ENCODE results near the gene SMAD1. TPM values are rescaled to one million over a fixed set of nuclear protein-coding genes. Genes with fewer than 3 reads are reported as not detected.

The SMAD1 gene
- total and polyA plus RNA-seq, 11 donors = 1.8 to 21.4 (median 14.8) TPM

DNA sequence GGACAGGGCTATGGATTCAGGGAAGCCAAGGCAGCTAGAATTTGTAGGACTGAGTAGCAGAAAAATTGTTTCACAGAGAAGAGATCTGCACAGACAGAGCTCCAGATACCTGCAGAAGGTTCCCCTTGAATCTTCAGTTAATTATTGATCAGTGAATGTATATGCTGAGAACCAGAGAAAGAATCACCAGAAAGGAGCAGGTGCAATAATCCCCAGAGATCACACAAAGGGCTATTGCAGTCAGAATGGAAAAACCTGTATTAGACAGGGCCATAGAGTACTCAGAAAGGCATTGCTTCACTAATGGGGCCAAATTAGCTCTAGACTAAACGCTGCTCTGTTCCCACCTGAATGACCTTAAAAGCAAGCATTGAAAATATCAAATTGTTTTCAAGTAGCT lies 35.5 kb upstream of the SMAD1 start:
- no peak overlapping the region for H3K27ac ChIP-seq
- 73 to 94% (median 91%) methylated on average over 1 of the region's 1 CpG for WGBS, 4 donors
- H3K9me3 ChIP-seq = peaks cover 0 to 7% (median 0%) of the 10 kb centered on the region in 12 donors
- H3K36me3 ChIP-seq = no peaks in the 10 kb centered on the region
- TF ChIP-seq POLR2A (IDR thresholded peaks at IDR 0.05) = no peak
- TF ChIP-seq, protein P1, sequence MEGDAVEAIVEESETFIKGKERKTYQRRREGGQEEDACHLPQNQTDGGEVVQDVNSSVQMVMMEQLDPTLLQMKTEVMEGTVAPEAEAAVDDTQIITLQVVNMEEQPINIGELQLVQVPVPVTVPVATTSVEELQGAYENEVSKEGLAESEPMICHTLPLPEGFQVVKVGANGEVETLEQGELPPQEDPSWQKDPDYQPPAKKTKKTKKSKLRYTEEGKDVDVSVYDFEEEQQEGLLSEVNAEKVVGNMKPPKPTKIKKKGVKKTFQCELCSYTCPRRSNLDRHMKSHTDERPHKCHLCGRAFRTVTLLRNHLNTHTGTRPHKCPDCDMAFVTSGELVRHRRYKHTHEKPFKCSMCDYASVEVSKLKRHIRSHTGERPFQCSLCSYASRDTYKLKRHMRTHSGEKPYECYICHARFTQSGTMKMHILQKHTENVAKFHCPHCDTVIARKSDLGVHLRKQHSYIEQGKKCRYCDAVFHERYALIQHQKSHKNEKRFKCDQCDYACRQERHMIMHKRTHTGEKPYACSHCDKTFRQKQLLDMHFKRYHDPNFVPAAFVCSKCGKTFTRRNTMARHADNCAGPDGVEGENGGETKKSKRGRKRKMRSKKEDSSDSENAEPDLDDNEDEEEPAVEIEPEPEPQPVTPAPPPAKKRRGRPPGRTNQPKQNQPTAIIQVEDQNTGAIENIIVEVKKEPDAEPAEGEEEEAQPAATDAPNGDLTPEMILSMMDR (IDR thresholded peaks at IDR 0.05) = no peak
- DNase-seq = no peak
- no peak overlapping the region for H3K4me3 ChIP-seq
- no peaks in the 10 kb centered on the region for H3K27me3 ChIP-seq
- no peak for ATAC-seq
- no peaks in the 10 kb centered on the region for H3K4me1 ChIP-seq
- intact Hi-C loops (cut with DNase I) = no loop called here

DNA sequence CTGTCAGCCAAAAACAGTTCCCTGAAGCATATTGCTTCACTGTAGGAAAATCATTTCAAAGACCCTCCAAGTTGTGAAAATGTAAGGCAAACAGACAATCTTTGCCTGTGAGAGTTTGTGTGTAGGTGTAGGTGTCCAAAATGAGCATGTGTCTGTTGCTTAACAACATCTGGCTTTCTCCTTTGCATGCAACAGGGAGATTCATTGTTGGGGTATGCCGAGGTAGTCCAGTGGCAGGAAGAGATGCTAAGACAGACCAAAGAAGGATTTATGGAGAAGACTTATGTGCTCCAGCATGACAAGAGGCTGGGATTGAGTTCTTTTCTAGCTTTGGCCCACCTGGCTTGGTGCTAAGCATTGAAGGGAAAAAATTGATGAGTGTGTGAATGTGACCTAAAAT lies 29.8 kb upstream of the SMAD1 start:
- ATAC-seq = no peak
- Histone ChIP-seq H3K4me1 (no peaks in the 10 kb centered on the region), H3K27ac (no peak overlapping the region), H3K27me3 (no peaks in the 10 kb centered on the region), H3K9me3 (peaks cover 0 to 5% (median 0%) of the 10 kb centered on the region in 12 donors), H3K36me3 (no peaks in the 10 kb centered on the region), H3K4me3 (no peak overlapping the region)
- TF ChIP-seq, protein P1 (IDR thresholded peaks at IDR 0.05) = no peak
- TF ChIP-seq POLR2A (IDR thresholded peaks at IDR 0.05) = no peak
- 62 to 69% (median 66%) methylated on average over 1 of the region's 1 CpG for WGBS, 4 donors
- intact Hi-C loops (cut with DNase I) = no loop called here
- DNase-seq = no peak

GRCh38 chr4:145452447-145453162 lies 29.0 kb upstream of the SMAD1 start:
- intact Hi-C loops (cut with DNase I) = no loop called here
- no peaks in the 10 kb centered on the region for H3K36me3 ChIP-seq
- no peak for TF ChIP-seq POLR2A (IDR thresholded peaks at IDR 0.05)
- TF ChIP-seq, protein P1 (IDR thresholded peaks at IDR 0.05) = no peak
- DNase-seq (no peak), ATAC-seq (no peak)
- H3K4me3 ChIP-seq = no peak overlapping the region
- no peaks in the 10 kb centered on the region for H3K4me1 ChIP-seq
- H3K27me3 ChIP-seq = no peaks in the 10 kb centered on the region
- no peak overlapping the region for H3K27ac ChIP-seq
- 87 to 91% (median 89%) methylated on average over 5 of the region's 5 CpGs for WGBS, 4 donors
- H3K9me3 ChIP-seq = peaks cover 0 to 8% (median 0%) of the 10 kb centered on the region in 12 donors

DNA sequence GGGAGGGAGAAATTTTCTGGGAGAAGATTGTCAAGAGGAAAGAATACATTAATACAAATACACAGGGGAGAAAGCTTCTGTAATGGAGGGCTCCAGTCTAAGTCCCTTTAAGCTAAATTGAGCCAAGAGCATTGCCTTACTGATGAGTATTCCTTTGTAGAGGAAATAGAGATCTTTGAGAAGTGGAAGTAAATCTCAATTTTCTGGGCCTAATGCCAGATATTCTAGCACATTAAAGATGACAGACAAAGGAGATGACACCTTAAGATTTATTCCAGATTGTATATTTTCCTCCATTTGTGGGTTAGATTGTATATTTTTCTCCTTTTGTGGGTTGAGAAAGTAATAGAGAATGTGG lies 28.5 kb upstream of the SMAD1 start:
- ATAC-seq = no peak
- H3K27me3 ChIP-seq = no peaks in the 10 kb centered on the region
- DNase-seq = no peak
- H3K27ac ChIP-seq = no peak overlapping the region
- H3K9me3 ChIP-seq = peaks cover 0 to 14% (median 0%) of the 10 kb centered on the region in 12 donors
- H3K36me3 ChIP-seq = no peaks in the 10 kb centered on the region
- intact Hi-C loops (cut with DNase I) = no loop called here
- no peaks in the 10 kb centered on the region for H3K4me1 ChIP-seq
- TF ChIP-seq POLR2A (IDR thresholded peaks at IDR 0.05) = no peak
- TF ChIP-seq, protein P1 (IDR thresholded peaks at IDR 0.05) = no peak
- no peak overlapping the region for H3K4me3 ChIP-seq
